Neural cell (in vitro differentiated cells): Measurements from ENCODE around the gene CCDC102A. TPM values are rescaled to one million over a fixed set of nuclear protein-coding genes. Genes with fewer than 3 reads are reported as not detected.

Experiments used
- H2AFZ ChIP-seq: fragments of 200-600, 300-800 bp; sonication (generic), shearing (Covaris generic); 2 replicates; pipeline ENCODE4 v1.6.0; 2014; ENCODE audit warnings: low read depth, mild to moderate bottlenecking, antibody characterized with exemption, low read length, moderate library complexity
- H3F3A ChIP-seq: fragments of 200-600 bp; shearing (Covaris generic); 2 replicates; pipeline ENCODE4 v1.6.1; 2016; ENCODE audit warnings: mild to moderate bottlenecking, moderate library complexity, mixed read lengths, antibody characterized with exemption, low read length; ENCODE audit not compliant: insufficient read depth, poor library complexity, severe bottlenecking
- H3K27ac ChIP-seq: fragments of 200-600, 300-800 bp; sonication (generic), shearing (Covaris generic); 2 replicates; pipeline ENCODE4 v1.5.1; 2014; ENCODE audit warnings: mild to moderate bottlenecking, low read length, moderate library complexity
- H3K27me3 ChIP-seq: fragments of 300-800, 200-600 bp; sonication (generic), shearing (Covaris generic); 2 replicates; pipeline ENCODE4 v1.6.0; 2014; ENCODE audit warnings: mild to moderate bottlenecking, low read depth, low read length, moderate library complexity; ENCODE audit not compliant: insufficient read depth
- H3K36me3 ChIP-seq: fragments of 300-800, 200-600 bp; sonication (generic), shearing (Covaris generic); 2 replicates; pipeline ENCODE4 v1.5.1; 2014; ENCODE audit warnings: mild to moderate bottlenecking, antibody characterized with exemption, low read length, moderate library complexity; ENCODE audit not compliant: insufficient read depth
- H3K4me2 ChIP-seq: fragments of 300-800, 200-600 bp; sonication (generic), shearing (Covaris generic); 2 replicates; pipeline ENCODE4 v1.6.0; 2014; ENCODE audit warnings: mild to moderate bottlenecking, low read length
- H3K4me3 ChIP-seq: fragments of 300-800, 200-600 bp; sonication (generic), shearing (Covaris generic); 2 replicates; pipeline ENCODE4 v1.5.1; 2014; ENCODE audit warnings: mild to moderate bottlenecking, low read length, moderate library complexity
- H3K79me2 ChIP-seq: fragments of 200-600 bp; shearing (Covaris generic); replicated peaks from 2 replicates; pipeline ENCODE4 v1.6.0; 2014; ENCODE audit warnings: mild to moderate bottlenecking, low read length, moderate library complexity; ENCODE audit not compliant: insufficient read depth
- H3K9ac ChIP-seq: fragments of 300-800, 200-600 bp; sonication (generic), shearing (Covaris generic); 2 replicates; pipeline ENCODE4 v1.6.1; 2016; ENCODE audit warnings: mild to moderate bottlenecking, low read length, mixed read lengths
- H3K9me2 ChIP-seq: fragments of 200-600 bp; shearing (Covaris generic); 2 replicates; pipeline ENCODE4 v1.6.1; 2016; ENCODE audit warnings: mild to moderate bottlenecking, low read length, mixed read lengths; ENCODE audit not compliant: insufficient read depth
- H3K9me3 ChIP-seq: fragments of 200-600, 300-800 bp; sonication (generic), shearing (Covaris generic); 2 replicates; pipeline ENCODE4 v1.6.1; 2016; ENCODE audit warnings: mild to moderate bottlenecking, mixed run types, low read length, moderate library complexity, mixed read lengths
- H4K20me1 ChIP-seq: fragments of 200-600 bp; shearing (Covaris generic); 2 replicates; pipeline ENCODE4 v1.6.1; 2016; ENCODE audit warnings: mild to moderate bottlenecking, mixed run types; ENCODE audit not compliant: insufficient read depth
- EP300 ChIP-seq: fragments of 450-650 bp; conservative IDR thresholded peaks from 2 replicates; pipeline ENCODE4 v1.6.1; 2014; ENCODE audit warnings: antibody characterized with exemption, mild to moderate bottlenecking, moderate library complexity; ENCODE audit not compliant: poor library complexity, severe bottlenecking
- EZH2 ChIP-seq: fragments of 200-600, 300-800 bp; shearing (Covaris generic), sonication (generic); IDR thresholded peaks from 2 replicates; pipeline ENCODE4 v1.6.1; 2014; ENCODE audit warnings: antibody characterized with exemption, low read length, borderline replicate concordance, mild to moderate bottlenecking; ENCODE audit not compliant: insufficient read depth, poor library complexity, severe bottlenecking
- MXI1 ChIP-seq: fragments of 450-650 bp; conservative IDR thresholded peaks from 2 replicates; pipeline ENCODE4 v1.6.1; 2014; ENCODE audit warnings: antibody characterized with exemption, mild to moderate bottlenecking; ENCODE audit not compliant: poor library complexity, severe bottlenecking
- POLR2AphosphoS5 ChIP-seq: IDR thresholded peaks from 2 replicates; pipeline ENCODE4 v1.6.1; 2012
- SMC3 ChIP-seq: fragments of 450-650 bp; conservative IDR thresholded peaks from 2 replicates; pipeline ENCODE4 v1.6.1; 2014; ENCODE audit warnings: antibody characterized with exemption, mild to moderate bottlenecking, moderate library complexity; ENCODE audit not compliant: poor library complexity
- TAF1 ChIP-seq: IDR thresholded peaks from 2 replicates; pipeline ENCODE4 v1.6.1; 2012; ENCODE audit warnings: low read depth
- polyA plus RNA-seq: library from polyadenylated mRNA; depleted of rRNA; stranded (reverse); fragments of >200 nt; gene quantifications from 2 replicates; pipeline ENCODE4 v1.2.3, GENCODE V29; 2014
- TF ChIP-seq, protein P1 (sequence below): fragments of 450-650 bp; IDR thresholded peaks from 2 replicates; pipeline ENCODE4 v1.5.1; 2014; ENCODE audit warnings: antibody characterized with exemption, mild to moderate bottlenecking, moderate library complexity; ENCODE audit not compliant: poor library complexity, severe bottlenecking
- TF ChIP-seq, protein P2 (sequence below): IDR thresholded peaks from 2 replicates; pipeline ENCODE4 v1.6.1; 2012; ENCODE audit warnings: borderline replicate concordance

The CCDC102A gene
- polyA plus RNA-seq, 1 donor from 2014 or later: 0.20 TPM

DNA sequence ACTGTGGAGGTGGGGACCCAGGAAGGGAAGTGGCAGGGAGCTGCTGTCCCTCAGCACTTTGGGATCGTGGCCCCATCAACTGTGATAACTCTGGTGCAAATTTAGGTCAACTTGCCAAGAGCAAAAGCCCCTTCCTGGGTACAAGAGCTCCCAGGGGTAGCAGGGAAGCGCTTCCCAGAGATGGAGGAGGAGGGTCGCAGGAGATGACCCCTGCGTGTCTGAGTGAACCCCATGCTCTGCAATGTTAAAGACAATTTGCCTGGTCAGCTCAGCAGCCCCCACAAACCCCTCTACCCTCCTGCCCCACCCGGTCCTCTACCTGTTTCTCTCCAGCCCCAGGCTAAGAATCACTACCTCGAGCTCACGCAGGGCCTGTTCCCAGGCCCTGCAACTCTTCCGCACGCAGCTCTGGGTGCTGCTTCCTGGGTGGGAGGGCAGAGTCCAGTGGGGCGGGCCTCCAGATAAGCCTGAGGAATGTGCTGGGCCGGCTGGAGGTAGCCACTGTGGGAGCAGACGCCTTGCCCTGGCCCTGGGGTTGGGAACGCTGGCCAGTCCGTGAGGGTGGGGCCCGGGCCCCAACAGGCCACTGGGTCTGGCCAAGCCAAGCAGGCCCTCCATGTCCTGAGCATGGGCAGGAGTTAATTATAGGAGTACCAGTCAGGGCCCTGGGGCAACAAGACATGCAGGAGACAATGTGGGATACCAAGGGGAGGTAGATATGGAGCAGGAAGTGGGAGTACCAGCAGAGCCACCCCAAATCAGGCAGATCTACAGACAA lies 56.2 kb downstream of the CCDC102A start:
- Histone ChIP-seq H3K4me2 (peak overlapping the region; percentile 68), H3K79me2 (peaks cover 41% of the 10 kb centered on the region), H3K9me2 (no peaks in the 10 kb centered on the region), H3F3A (no peaks in the 10 kb centered on the region), H3K9me3 (no peaks in the 10 kb centered on the region), H3K27ac (peak overlapping the region; percentile 76), H3K27me3 (no peaks in the 10 kb centered on the region), H3K9ac (peak overlapping the region; percentile 81), H3K4me3 (peak overlapping the region; percentile 89), H4K20me1 (peaks cover 4% of the 10 kb centered on the region), H2AFZ (peak overlapping the region; percentile 53), H3K36me3 (no peaks in the 10 kb centered on the region)
- TF ChIP-seq, protein P1, sequence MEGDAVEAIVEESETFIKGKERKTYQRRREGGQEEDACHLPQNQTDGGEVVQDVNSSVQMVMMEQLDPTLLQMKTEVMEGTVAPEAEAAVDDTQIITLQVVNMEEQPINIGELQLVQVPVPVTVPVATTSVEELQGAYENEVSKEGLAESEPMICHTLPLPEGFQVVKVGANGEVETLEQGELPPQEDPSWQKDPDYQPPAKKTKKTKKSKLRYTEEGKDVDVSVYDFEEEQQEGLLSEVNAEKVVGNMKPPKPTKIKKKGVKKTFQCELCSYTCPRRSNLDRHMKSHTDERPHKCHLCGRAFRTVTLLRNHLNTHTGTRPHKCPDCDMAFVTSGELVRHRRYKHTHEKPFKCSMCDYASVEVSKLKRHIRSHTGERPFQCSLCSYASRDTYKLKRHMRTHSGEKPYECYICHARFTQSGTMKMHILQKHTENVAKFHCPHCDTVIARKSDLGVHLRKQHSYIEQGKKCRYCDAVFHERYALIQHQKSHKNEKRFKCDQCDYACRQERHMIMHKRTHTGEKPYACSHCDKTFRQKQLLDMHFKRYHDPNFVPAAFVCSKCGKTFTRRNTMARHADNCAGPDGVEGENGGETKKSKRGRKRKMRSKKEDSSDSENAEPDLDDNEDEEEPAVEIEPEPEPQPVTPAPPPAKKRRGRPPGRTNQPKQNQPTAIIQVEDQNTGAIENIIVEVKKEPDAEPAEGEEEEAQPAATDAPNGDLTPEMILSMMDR: no peak
- TF ChIP-seq EZH2: no peak
- no peak for TF ChIP-seq SMC3
- TF ChIP-seq EP300: no peak
- TF ChIP-seq POLR2AphosphoS5: no peak
- no peak for TF ChIP-seq TAF1

DNA sequence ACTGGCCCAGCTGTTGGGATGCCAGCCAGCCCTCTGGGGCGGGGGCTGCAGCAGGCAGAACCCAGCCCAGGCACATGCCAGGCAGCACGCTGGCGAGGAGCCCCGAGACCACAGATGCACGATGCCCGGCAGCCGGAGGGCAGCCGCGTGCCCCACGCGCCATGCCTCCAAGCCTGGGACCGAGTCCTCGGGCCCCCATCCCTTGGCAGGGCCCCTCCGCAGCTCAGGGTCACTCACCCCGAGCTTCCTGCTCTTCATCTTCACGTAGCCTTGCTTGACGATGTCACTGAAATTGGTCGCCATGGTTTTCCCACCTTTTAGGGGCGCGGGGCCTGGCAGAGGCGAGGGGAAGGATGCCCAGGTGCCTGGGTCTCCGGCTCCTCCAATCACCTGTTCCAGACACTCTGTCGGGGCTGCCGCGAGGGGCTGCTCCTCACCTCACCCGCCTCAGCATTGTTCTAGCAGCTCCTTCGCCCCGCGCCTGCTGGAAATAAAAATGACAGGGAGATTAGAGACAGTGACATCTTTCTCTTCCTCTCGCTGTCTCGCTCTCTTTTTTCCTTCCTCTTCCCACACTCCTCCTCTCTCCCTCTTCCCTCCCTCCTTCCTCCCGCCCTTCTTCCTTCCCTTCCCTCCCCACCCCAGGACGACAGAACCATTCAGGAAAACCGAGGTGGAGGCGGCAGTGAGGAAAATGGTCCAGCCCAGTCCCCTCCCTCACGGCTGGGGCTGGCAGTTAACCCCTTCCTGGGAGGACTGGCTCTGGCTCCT lies 57.0 kb downstream of the CCDC102A start:
- peaks cover 41% of the 10 kb centered on the region for H3K79me2 ChIP-seq
- H3F3A ChIP-seq: no peaks in the 10 kb centered on the region
- H3K9me3 ChIP-seq: no peaks in the 10 kb centered on the region
- no peaks in the 10 kb centered on the region for H3K9me2 ChIP-seq
- peak overlapping the region; percentile 53 for H2AFZ ChIP-seq
- no peaks in the 10 kb centered on the region for H3K36me3 ChIP-seq
- H3K4me3 ChIP-seq: peak overlapping the region; percentile 89
- H3K27ac ChIP-seq: peak overlapping the region; percentile 76
- peak overlapping the region; percentile 92 for H3K4me2 ChIP-seq
- peak overlapping the region; percentile 81 for H3K9ac ChIP-seq
- peaks cover 4% of the 10 kb centered on the region for H4K20me1 ChIP-seq
- TF ChIP-seq MXI1 (peak; percentile 73), EP300 (peak; percentile 39), POLR2AphosphoS5 (peak; percentile 85)
- TF ChIP-seq, protein P2, sequence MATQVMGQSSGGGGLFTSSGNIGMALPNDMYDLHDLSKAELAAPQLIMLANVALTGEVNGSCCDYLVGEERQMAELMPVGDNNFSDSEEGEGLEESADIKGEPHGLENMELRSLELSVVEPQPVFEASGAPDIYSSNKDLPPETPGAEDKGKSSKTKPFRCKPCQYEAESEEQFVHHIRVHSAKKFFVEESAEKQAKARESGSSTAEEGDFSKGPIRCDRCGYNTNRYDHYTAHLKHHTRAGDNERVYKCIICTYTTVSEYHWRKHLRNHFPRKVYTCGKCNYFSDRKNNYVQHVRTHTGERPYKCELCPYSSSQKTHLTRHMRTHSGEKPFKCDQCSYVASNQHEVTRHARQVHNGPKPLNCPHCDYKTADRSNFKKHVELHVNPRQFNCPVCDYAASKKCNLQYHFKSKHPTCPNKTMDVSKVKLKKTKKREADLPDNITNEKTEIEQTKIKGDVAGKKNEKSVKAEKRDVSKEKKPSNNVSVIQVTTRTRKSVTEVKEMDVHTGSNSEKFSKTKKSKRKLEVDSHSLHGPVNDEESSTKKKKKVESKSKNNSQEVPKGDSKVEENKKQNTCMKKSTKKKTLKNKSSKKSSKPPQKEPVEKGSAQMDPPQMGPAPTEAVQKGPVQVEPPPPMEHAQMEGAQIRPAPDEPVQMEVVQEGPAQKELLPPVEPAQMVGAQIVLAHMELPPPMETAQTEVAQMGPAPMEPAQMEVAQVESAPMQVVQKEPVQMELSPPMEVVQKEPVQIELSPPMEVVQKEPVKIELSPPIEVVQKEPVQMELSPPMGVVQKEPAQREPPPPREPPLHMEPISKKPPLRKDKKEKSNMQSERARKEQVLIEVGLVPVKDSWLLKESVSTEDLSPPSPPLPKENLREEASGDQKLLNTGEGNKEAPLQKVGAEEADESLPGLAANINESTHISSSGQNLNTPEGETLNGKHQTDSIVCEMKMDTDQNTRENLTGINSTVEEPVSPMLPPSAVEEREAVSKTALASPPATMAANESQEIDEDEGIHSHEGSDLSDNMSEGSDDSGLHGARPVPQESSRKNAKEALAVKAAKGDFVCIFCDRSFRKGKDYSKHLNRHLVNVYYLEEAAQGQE: no peak
- no peaks in the 10 kb centered on the region for H3K27me3 ChIP-seq
